Measurements from ENCODE around the gene DRC7. TPM values are rescaled to one million over a fixed set of nuclear protein-coding genes. Genes with fewer than 3 reads are reported as not detected.
"Not testable (repeated sequence)": the region's sequence is repeated elsewhere in the genome, so short reads cannot be mapped to it uniquely, and the experiment has no call there.

The DRC7 gene
- total RNA-seq, 1 donor from 2014 or later, result not detected

DNA sequence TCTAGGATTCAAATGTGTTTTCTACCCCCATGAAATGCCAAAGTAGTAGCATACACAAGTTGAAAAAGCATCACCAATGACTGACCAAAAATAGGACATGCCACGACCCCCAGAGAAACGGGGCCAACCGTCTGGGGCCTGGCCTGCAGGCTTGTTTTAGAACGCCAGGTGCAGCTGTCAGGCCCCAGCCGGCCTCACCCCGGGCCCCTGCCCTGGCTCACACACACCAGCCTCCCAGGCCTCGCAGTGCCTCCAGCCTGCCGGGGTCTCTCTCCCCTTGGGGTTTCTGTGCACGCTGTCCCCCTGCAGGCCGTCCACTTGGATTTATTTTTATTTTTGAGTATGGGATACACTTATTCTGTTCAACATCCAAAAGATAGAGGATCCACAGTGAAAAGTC, 48.9 kb downstream of the DRC7 start:
- TF ChIP-seq, protein P1, sequence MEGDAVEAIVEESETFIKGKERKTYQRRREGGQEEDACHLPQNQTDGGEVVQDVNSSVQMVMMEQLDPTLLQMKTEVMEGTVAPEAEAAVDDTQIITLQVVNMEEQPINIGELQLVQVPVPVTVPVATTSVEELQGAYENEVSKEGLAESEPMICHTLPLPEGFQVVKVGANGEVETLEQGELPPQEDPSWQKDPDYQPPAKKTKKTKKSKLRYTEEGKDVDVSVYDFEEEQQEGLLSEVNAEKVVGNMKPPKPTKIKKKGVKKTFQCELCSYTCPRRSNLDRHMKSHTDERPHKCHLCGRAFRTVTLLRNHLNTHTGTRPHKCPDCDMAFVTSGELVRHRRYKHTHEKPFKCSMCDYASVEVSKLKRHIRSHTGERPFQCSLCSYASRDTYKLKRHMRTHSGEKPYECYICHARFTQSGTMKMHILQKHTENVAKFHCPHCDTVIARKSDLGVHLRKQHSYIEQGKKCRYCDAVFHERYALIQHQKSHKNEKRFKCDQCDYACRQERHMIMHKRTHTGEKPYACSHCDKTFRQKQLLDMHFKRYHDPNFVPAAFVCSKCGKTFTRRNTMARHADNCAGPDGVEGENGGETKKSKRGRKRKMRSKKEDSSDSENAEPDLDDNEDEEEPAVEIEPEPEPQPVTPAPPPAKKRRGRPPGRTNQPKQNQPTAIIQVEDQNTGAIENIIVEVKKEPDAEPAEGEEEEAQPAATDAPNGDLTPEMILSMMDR (IDR thresholded peaks at IDR 0.05; ENCODE audit: insufficient read depth, low read length, severe bottlenecking), result no peak
- FAIRE-seq, result no peak
- no peak for DNase-seq (ENCODE audit: low read depth)
- H3K36me3 ChIP-seq (ENCODE audit: control insufficient read depth, insufficient read depth, low read length), result peaks cover 17% of the 10 kb centered on the region
- H3K4me3 ChIP-seq (ENCODE audit: low read depth, low read length), result no peak overlapping the region
- H3K27me3 ChIP-seq (ENCODE audit: control insufficient read depth, insufficient read depth, low read length), result no peaks in the 10 kb centered on the region

DNA sequence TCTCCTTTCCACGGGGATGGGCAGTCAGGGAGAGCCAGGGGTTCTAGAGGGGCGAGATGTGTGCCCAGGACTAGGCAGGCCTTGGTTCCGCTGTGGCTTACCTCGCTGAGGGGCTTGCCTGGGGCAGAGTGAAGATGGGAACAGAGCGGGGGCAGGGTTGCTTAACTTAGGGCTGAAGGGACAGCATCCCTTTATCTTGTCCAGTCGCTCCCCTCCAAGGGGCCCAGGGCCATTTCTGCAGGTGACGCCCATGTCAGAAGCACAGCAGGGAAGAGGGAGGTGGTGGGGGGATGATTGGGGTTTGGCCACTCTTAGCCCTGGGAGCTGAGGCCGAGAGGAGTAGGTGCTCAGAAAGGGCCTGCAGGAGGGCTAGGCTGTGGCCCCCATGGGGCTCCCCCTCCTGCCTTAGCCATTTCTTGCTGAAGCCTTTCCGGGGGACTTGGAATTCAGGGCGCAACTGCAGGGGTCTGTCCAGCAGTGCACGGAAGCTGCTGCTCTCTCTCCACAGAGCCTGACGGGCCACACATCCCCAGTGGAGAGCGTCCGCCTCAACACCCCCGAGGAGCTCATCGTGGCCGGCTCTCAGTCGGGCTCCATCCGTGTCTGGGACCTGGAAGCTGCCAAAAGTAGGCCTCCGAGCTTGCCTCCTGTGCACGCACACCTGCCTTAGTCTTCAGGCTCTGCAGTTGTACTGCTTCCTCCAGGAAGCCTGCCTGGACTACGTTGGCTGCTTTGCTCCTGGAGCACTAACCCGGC, 49.5 kb downstream of the DRC7 start:
- Histone ChIP-seq H3K4me3 (ENCODE audit: low read depth, low read length) (no peak overlapping the region), H3K36me3 (ENCODE audit: control insufficient read depth, insufficient read depth, low read length) (peaks cover 16% of the 10 kb centered on the region), H3K27me3 (ENCODE audit: control insufficient read depth, insufficient read depth, low read length) (no peaks in the 10 kb centered on the region)
- DNase-seq (ENCODE audit: low read depth) (no peak), FAIRE-seq (no peak)
- TF ChIP-seq, protein P1 (IDR thresholded peaks at IDR 0.05; ENCODE audit: insufficient read depth, low read length, severe bottlenecking), result no peak

DNA sequence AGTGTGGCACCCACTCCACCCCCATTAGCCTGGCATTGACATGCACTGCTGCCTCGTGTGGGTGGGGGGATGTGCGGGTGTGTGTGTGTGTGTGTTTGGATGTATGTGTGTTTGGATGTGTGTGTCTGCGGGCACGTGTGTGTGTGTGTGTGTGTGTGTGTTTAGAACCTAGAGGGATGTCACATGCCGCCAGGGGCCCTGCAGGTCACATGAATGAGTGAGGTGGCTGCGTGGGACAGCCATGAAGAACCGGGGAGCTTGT, 50.0 kb downstream of the DRC7 start:
- DNase-seq (ENCODE audit: low read depth) (no peak), FAIRE-seq (no peak)
- H3K36me3 ChIP-seq (ENCODE audit: control insufficient read depth, insufficient read depth, low read length), result peaks cover 16% of the 10 kb centered on the region
- no peak overlapping the region for H3K4me3 ChIP-seq (ENCODE audit: low read depth, low read length)
- no peaks in the 10 kb centered on the region for H3K27me3 ChIP-seq (ENCODE audit: control insufficient read depth, insufficient read depth, low read length)
- TF ChIP-seq, protein P1 (IDR thresholded peaks at IDR 0.05; ENCODE audit: insufficient read depth, low read length, severe bottlenecking), result no peak

DNA sequence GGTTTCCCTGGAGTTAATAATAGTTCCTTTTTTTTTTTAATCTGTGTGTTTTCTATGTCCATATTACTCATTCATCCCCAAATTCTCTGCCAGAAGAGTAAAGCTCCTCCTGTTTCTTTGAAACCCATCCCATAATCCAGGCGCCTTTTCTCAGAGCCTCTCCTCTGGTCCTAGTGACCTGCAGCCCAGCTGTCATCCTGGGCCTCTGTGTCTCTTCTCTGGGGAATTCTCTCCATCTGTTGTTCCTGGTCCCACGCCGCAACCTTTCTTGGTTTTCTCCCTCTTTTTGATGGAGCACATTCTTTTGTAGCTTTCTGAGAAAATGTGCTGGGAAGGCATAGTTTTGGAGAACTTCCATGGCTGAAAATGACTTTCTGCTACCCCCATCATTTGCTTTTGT, 51.2 kb downstream of the DRC7 start:
- Histone ChIP-seq H3K27me3 (ENCODE audit: control insufficient read depth, insufficient read depth, low read length) (no peaks in the 10 kb centered on the region), H3K36me3 (ENCODE audit: control insufficient read depth, insufficient read depth, low read length) (peaks cover 16% of the 10 kb centered on the region), H3K4me3 (ENCODE audit: low read depth, low read length) (no peak overlapping the region)
- FAIRE-seq (no peak), DNase-seq (ENCODE audit: low read depth) (no peak)
- TF ChIP-seq, protein P1 (IDR thresholded peaks at IDR 0.05; ENCODE audit: insufficient read depth, low read length, severe bottlenecking), result no peak

DNA sequence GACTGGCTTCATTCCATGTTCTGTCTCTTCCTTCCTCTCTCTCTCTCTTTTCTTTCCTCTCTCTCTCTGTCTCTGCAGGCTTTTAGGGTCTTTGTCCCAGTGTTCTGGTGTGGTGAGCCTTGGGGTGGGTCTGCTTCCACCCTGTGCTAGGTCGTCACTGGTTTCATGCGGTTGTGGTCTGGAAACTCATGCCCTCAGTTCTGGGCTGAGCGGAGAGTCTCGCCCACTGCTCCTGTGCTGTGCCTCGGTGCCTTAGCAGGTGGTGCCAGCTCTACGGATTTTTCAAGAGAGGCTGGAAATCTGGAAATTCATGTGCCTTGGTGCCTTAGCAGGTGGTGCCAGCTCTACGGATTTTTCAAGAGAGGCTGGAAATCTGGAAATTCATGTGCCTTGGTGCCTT, 51.7 kb downstream of the DRC7 start:
- H3K27me3 ChIP-seq (ENCODE audit: control insufficient read depth, insufficient read depth, low read length); DNase-seq (ENCODE audit: low read depth); H3K4me3 ChIP-seq (ENCODE audit: low read depth, low read length); FAIRE-seq: not testable (repeated sequence)
- H3K36me3 ChIP-seq (ENCODE audit: control insufficient read depth, insufficient read depth, low read length), result peaks cover 13% of the 10 kb centered on the region

DNA sequence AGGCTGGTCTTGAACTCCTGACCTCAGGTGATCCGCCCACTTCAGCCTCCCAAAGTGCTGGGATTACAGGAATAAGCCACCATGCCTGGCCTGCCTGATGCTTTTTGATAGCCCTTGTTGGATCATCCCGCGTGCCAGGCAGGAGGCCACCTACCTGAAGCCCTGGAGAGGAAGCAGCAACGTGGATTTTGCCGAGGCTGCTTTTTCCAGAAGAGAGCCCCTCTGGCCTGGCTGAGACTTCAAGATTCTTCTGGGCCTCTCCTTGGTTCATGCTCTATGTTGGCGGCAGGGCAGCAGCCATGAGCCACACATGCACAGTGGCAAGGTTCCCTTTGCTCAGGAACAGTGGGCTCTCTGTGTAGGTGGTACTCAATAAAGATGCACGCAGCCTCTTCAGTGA, 52.5 kb downstream of the DRC7 start:
- Histone ChIP-seq H3K4me3 (ENCODE audit: low read depth, low read length) (no peak overlapping the region), H3K36me3 (ENCODE audit: control insufficient read depth, insufficient read depth, low read length) (peaks cover 13% of the 10 kb centered on the region), H3K27me3 (ENCODE audit: control insufficient read depth, insufficient read depth, low read length) (no peaks in the 10 kb centered on the region)
- TF ChIP-seq, protein P1 (IDR thresholded peaks at IDR 0.05; ENCODE audit: insufficient read depth, low read length, severe bottlenecking), result no peak
- DNase-seq (ENCODE audit: low read depth) (no peak), FAIRE-seq (no peak)

Data from bronchial epithelial cell (primary cell).